Smooth muscle cell (in vitro differentiated cells): ENCODE results near the gene SMG7. TPM values are rescaled to one million over a fixed set of nuclear protein-coding genes. Genes with fewer than 3 reads are reported as not detected.

Experiments used
- DNase-seq: peaks from one replicate; lab custom pipeline; 2025; ENCODE audit not compliant: unreplicated experiment; lab: John Stamatoyannopoulos, UW
- H2AFZ ChIP-seq: fragments of 200-600 bp; sonication (generic); 2 replicates; pipeline ENCODE4 v1.6.0; 2016; ENCODE audit warnings: antibody characterized with exemption, low read depth, mild to moderate bottlenecking
- H3F3A ChIP-seq: fragments of 200-600 bp; sonication (generic); 2 replicates; pipeline ENCODE4 v1.6.0; 2017; ENCODE audit warnings: antibody characterized with exemption, low read depth
- H3K27ac ChIP-seq: fragments of 200-600 bp; sonication (generic); 2 replicates; pipeline ENCODE4 v1.5.1; 2016; ENCODE audit warnings: low read depth, mild to moderate bottlenecking
- H3K27me3 ChIP-seq: fragments of 200-600 bp; sonication (generic); 2 replicates; pipeline ENCODE4 v1.6.1; 2016; ENCODE audit warnings: low read depth, mild to moderate bottlenecking
- H3K36me3 ChIP-seq: fragments of 200-600 bp; sonication (generic); 2 replicates; pipeline ENCODE4 v1.5.1; 2016; ENCODE audit warnings: low read depth
- H3K4me1 ChIP-seq: fragments of 200-600 bp; sonication (generic); 2 replicates; pipeline ENCODE4 v1.5.1; 2016; ENCODE audit warnings: low read depth
- H3K4me2 ChIP-seq: fragments of 200-600 bp; sonication (generic); 2 replicates; pipeline ENCODE4 v1.6.0; 2016; ENCODE audit warnings: mild to moderate bottlenecking
- H3K4me3 ChIP-seq: fragments of 200-600 bp; sonication (generic); 2 replicates; pipeline ENCODE4 v1.5.1; 2016; ENCODE audit warnings: mild to moderate bottlenecking
- H3K79me2 ChIP-seq: fragments of 200-600 bp; sonication (generic); 2 replicates; pipeline ENCODE4 v1.6.0; 2016; ENCODE audit warnings: low read depth, mild to moderate bottlenecking
- H3K9ac ChIP-seq: fragments of 200-600 bp; sonication (generic); 2 replicates; pipeline ENCODE4 v1.6.0; 2016; ENCODE audit warnings: low read depth
- H3K9me3 ChIP-seq: fragments of 200-600 bp; sonication (generic); replicated peaks from 2 replicates; pipeline ENCODE4 v1.5.1; 2016; ENCODE audit warnings: low read depth
- H4K20me1 ChIP-seq: fragments of 200-600 bp; sonication (generic); 2 replicates; pipeline ENCODE4 v1.6.0; 2016; ENCODE audit warnings: low read depth
- CTCF ChIP-seq: fragments of 200-600 bp; sonication (generic); IDR thresholded peaks from 2 replicates; pipeline ENCODE4 v1.5.1; 2017; ENCODE audit warnings: borderline replicate concordance, mild to moderate bottlenecking, antibody characterized with exemption; ENCODE audit not compliant: insufficient read depth, poor library complexity, severe bottlenecking
- WGBS: methylation state at CpG from one replicate; pipeline ENCODE4 v1.1.7; 2016; ENCODE audit warnings: low lambda C conversion rate; 5-methylcytosine and 5-hydroxymethylcytosine counted together
- polyA plus RNA-seq: library from polyadenylated mRNA; unstranded; fragments of >200 nt; fragmentation: Nextera tagmentation; extraction: Ambion mirVana; gene quantifications from 2 replicates; pipeline ENCODE4 v1.2.1, GENCODE V29; 2016
- total RNA-seq: library from RNA; depleted of rRNA; stranded (reverse); fragments of >200 nt; gene quantifications from 2 replicates; pipeline ENCODE4 v1.2.3, GENCODE V29; 2014

Gene SMG7
- total and polyA plus RNA-seq, 2 experiments from 2014 or later, result 18.3 to 40.4 TPM

- H3K4me1 ChIP-seq, result no peaks in the 10 kb centered on the region
- no peak overlapping the region for H3K27ac ChIP-seq
- no peaks in the 10 kb centered on the region for H3K27me3 ChIP-seq
- H3K9me3 ChIP-seq, result no peaks in the 10 kb centered on the region
- TF ChIP-seq CTCF, result no peak
- H2AFZ ChIP-seq, result no peak overlapping the region
- 86% methylated on average over 2 of the region's 2 CpGs for WGBS
- no peak for DNase-seq
- no peaks in the 10 kb centered on the region for H3K79me2 ChIP-seq
- H4K20me1 ChIP-seq, result no peaks in the 10 kb centered on the region
- H3F3A ChIP-seq, result no peaks in the 10 kb centered on the region
- H3K9ac ChIP-seq, result no peak overlapping the region
- H3K4me3 ChIP-seq, result no peak overlapping the region
- H3K36me3 ChIP-seq, result no peaks in the 10 kb centered on the region
- no peak overlapping the region for H3K4me2 ChIP-seq
Observed at GRCh38 chr1:183438060-183438459, 34.2 kb upstream of the SMG7 start.

GRCh38 chr1:183443011-183443410 lies 29.3 kb upstream of the SMG7 start:
- Histone ChIP-seq H2AFZ (no peak overlapping the region), H4K20me1 (no peaks in the 10 kb centered on the region), H3F3A (no peaks in the 10 kb centered on the region), H3K4me3 (no peak overlapping the region), H3K4me2 (no peak overlapping the region), H3K27me3 (no peaks in the 10 kb centered on the region), H3K9me3 (no peaks in the 10 kb centered on the region), H3K79me2 (no peaks in the 10 kb centered on the region), H3K36me3 (no peaks in the 10 kb centered on the region), H3K4me1 (peaks cover 2% of the 10 kb centered on the region), H3K9ac (no peak overlapping the region), H3K27ac (no peak overlapping the region)
- no peak for TF ChIP-seq CTCF
- 91% methylated on average over 2 of the region's 2 CpGs for WGBS
- no peak for DNase-seq

GRCh38 chr1:183443466-183443865 lies 28.8 kb upstream of the SMG7 start:
- Histone ChIP-seq H3K27ac (no peak overlapping the region), H3K36me3 (no peaks in the 10 kb centered on the region), H3K4me3 (no peak overlapping the region), H4K20me1 (no peaks in the 10 kb centered on the region), H3K9me3 (no peaks in the 10 kb centered on the region), H3K27me3 (no peaks in the 10 kb centered on the region), H3K4me1 (peaks cover 2% of the 10 kb centered on the region), H3F3A (no peaks in the 10 kb centered on the region), H3K9ac (no peak overlapping the region), H2AFZ (no peak overlapping the region), H3K4me2 (no peak overlapping the region), H3K79me2 (no peaks in the 10 kb centered on the region)
- WGBS, result 14% methylated on average over 1 of the region's 1 CpG
- no peak for TF ChIP-seq CTCF
- no peak for DNase-seq

- Histone ChIP-seq H3K9ac (no peak overlapping the region), H3K27ac (no peak overlapping the region), H3K9me3 (no peaks in the 10 kb centered on the region), H2AFZ (no peak overlapping the region), H3K4me1 (peaks cover 2% of the 10 kb centered on the region), H3K79me2 (no peaks in the 10 kb centered on the region), H4K20me1 (no peaks in the 10 kb centered on the region), H3K4me3 (no peak overlapping the region), H3K27me3 (no peaks in the 10 kb centered on the region), H3K36me3 (no peaks in the 10 kb centered on the region), H3K4me2 (no peak overlapping the region), H3F3A (no peaks in the 10 kb centered on the region)
- WGBS, result 47% methylated on average over 3 of the region's 3 CpGs
- no peak for DNase-seq
- no peak for TF ChIP-seq CTCF
Observed at GRCh38 chr1:183444243-183444642, 28.1 kb upstream of the SMG7 start.
